WTC11 (cell line): ENCODE data around the gene ACTMAP. TPM values are rescaled to one million over a fixed set of nuclear protein-coding genes. Genes with fewer than 3 reads are reported as not detected.

Experiments
- ATAC-seq: fragments of 200-7000 bp; cut with Tn5 transposase; 2 replicates; pipeline ENCODE4 v1.10.0; 2021; ENCODE audit warnings: mild to moderate bottlenecking, moderate library complexity
- CTCF ChIA-PET: fragments of 300-600 bp; sonication (Branson Sonifier 250); formaldehyde crosslinking; loops from one replicate; lab custom pipeline; 2021; ENCODE audit warnings: antibody characterized with exemption; lab: Charles Lee
- POLR2A ChIA-PET: fragments of 350-600 bp; sonication (Branson Sonifier 250); formaldehyde crosslinking; loops from one replicate; lab custom pipeline; 2021; ENCODE audit warnings: antibody characterized with exemption; lab: Charles Lee
- DNase-seq: peaks from one replicate; pipeline ENCODE4 v3.0.0; 2021; ENCODE audit warnings: low spot score
- H3K27ac Mint-ChIP-seq: 2 replicates; pipeline ENCODE4 v1.8.0; 2021; ENCODE audit warnings: mixed read lengths
- H3K27me3 Mint-ChIP-seq: 2 replicates; pipeline ENCODE4 v1.8.0; 2021; ENCODE audit warnings: low read depth, mild to moderate bottlenecking, moderate library complexity, mixed read lengths
- H3K36me3 Mint-ChIP-seq: 2 replicates; pipeline ENCODE4 v1.8.0; 2021; ENCODE audit warnings: mixed read lengths
- H3K4me1 Mint-ChIP-seq: 2 replicates; pipeline ENCODE4 v1.8.0; 2022; ENCODE audit warnings: mixed read lengths
- H3K4me3 Mint-ChIP-seq: 2 replicates; pipeline ENCODE4 v1.8.0; 2021; ENCODE audit warnings: mild to moderate bottlenecking, moderate library complexity, mixed read lengths
- H3K9me3 Mint-ChIP-seq: 2 replicates; pipeline ENCODE4 v1.8.0; 2021; ENCODE audit warnings: mixed read lengths
- ATF1 ChIP-seq: sonication (generic); formaldehyde crosslinking; IDR thresholded peaks from 2 replicates; pipeline ENCODE4 v1.8.1; 2023; ENCODE audit warnings: mild to moderate bottlenecking, moderate library complexity, missing genetic modification reagents
- E2F5 ChIP-seq: sonication (generic); formaldehyde crosslinking; IDR thresholded peaks from 2 replicates; pipeline ENCODE4 v1.8.1; 2022; ENCODE audit warnings: mild to moderate bottlenecking, moderate library complexity, missing genetic modification reagents
- FOXP1 ChIP-seq: sonication (generic); formaldehyde crosslinking; IDR thresholded peaks from 2 replicates; pipeline ENCODE4 v1.8.0; 2022; ENCODE audit warnings: missing genetic modification reagents, mild to moderate bottlenecking, moderate library complexity, borderline replicate concordance
- GABPB1 ChIP-seq: sonication (generic); formaldehyde crosslinking; IDR thresholded peaks from 2 replicates; pipeline ENCODE4 v1.8.1; 2023; ENCODE audit warnings: mild to moderate bottlenecking, missing genetic modification reagents
- JAZF1 ChIP-seq: fragments of 250-450 bp; sonication (Bioruptor Pico); IDR thresholded peaks from 2 replicates; pipeline ENCODE4 v1.9.0; 2021; ENCODE audit warnings: moderate library complexity, mild to moderate bottlenecking, inconsistent platforms
- MXD4 ChIP-seq: fragments of 250-450 bp; sonication (Bioruptor Pico); IDR thresholded peaks from 2 replicates; pipeline ENCODE4 v1.8.0; 2021; ENCODE audit warnings: mild to moderate bottlenecking, moderate library complexity, borderline replicate concordance
- NFYB ChIP-seq: sonication (generic); formaldehyde crosslinking; conservative IDR thresholded peaks from 2 replicates; pipeline ENCODE4 v1.8.0; 2022; ENCODE audit warnings: low read depth, missing genetic modification reagents
- RELA ChIP-seq: sonication (generic); formaldehyde crosslinking; IDR thresholded peaks from 2 replicates; pipeline ENCODE4 v1.8.1; 2022; ENCODE audit warnings: missing genetic modification reagents, mild to moderate bottlenecking, borderline replicate concordance
- SMAD3 ChIP-seq: sonication (generic); formaldehyde crosslinking; IDR thresholded peaks from 2 replicates; pipeline ENCODE4 v1.8.0; 2022; ENCODE audit warnings: missing genetic modification reagents, mild to moderate bottlenecking, borderline replicate concordance
- SOX15 ChIP-seq: fragments of 250-450 bp; sonication (Bioruptor Pico); IDR thresholded peaks from 2 replicates; pipeline ENCODE4 v1.9.0; 2021; ENCODE audit warnings: mild to moderate bottlenecking
- SP1 ChIP-seq: sonication (generic); formaldehyde crosslinking; conservative IDR thresholded peaks from 2 replicates; pipeline ENCODE4 v1.8.1; 2022; ENCODE audit warnings: missing genetic modification reagents
- TCF7 ChIP-seq: sonication (generic); formaldehyde crosslinking; IDR thresholded peaks from 2 replicates; pipeline ENCODE4 v1.8.0; 2022; ENCODE audit warnings: mild to moderate bottlenecking, low read depth, missing genetic modification reagents, moderate library complexity
- TEAD1 ChIP-seq: sonication (generic); formaldehyde crosslinking; IDR thresholded peaks from 2 replicates; pipeline ENCODE4 v1.8.0; 2022; ENCODE audit warnings: mild to moderate bottlenecking, missing genetic modification reagents
- ZBTB43 ChIP-seq: sonication (generic); formaldehyde crosslinking; IDR thresholded peaks from 2 replicates; pipeline ENCODE4 v1.8.1; 2023; ENCODE audit warnings: mild to moderate bottlenecking, missing genetic modification reagents
- ZNF121 ChIP-seq: sonication (generic); formaldehyde crosslinking; IDR thresholded peaks from 2 replicates; pipeline ENCODE4 v1.8.0; 2023; ENCODE audit warnings: missing genetic modification reagents
- ZNF396 ChIP-seq: fragments of 250-450 bp; sonication (Bioruptor Pico); IDR thresholded peaks from 2 replicates; pipeline ENCODE4 v1.8.0; 2021; ENCODE audit warnings: mild to moderate bottlenecking, moderate library complexity, borderline replicate concordance
- total RNA-seq: library from RNA; stranded (reverse); gene quantifications from 3 replicates; pipeline ENCODE4 v1.2.3, GENCODE V29; 2021
- TF ChIP-seq, protein P1 (sequence below): sonication (generic); formaldehyde crosslinking; IDR thresholded peaks from 2 replicates; pipeline ENCODE4 v1.8.0; 2022; ENCODE audit warnings: mild to moderate bottlenecking, missing genetic modification reagents
- TF ChIP-seq, protein P2 (sequence below): fragments of 250-450 bp; sonication (Bioruptor Pico); IDR thresholded peaks from 2 replicates; pipeline ENCODE4 v1.9.0; 2021; ENCODE audit warnings: mild to moderate bottlenecking, borderline replicate concordance

Gene ACTMAP
- total RNA-seq, 1 experiment from 2014 or later: 29.6 TPM

DNA sequence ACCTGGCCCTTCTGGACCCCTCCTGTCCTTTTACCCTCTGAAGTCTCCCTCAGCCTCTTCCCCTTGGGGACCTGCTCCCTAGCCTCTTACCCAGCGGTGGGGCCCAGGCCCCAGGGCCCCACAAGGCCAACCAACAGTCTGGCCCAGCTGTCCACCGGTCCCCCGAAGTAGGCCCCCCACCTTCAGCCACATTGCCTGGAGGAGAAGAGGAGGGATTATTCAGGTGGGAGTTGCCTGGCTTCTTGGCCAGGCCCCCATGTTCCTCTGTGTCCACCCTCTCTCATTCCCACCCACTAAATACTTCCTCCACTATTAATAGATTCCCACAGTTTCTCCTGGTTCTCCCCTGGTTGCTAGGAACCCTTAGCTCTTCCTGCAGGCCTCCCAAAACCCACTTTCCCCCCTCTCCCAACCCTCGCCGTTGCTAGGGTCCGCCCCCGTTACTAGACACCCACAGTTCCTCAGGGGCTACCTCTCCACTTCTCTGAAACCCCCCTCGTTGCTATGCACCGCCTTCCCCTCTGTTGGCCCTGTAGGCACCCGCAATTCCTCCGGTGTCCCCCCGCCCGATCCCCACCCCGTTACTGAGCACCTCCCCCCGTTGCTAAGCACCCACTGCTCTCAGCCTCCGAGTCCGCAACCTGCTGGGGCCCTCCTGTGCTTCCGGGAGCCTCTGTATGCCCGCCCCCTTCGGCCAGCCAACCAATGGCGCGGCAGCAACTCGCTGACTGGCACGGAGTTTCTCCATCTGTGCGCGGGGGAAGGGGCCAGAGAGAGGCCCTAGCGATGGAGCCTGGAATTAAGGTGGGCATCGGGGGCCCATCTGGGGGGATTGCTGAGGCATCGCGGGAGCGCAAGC is 35.6 kb downstream of the ACTMAP start (continued):
- TF ChIP-seq, protein P1, sequence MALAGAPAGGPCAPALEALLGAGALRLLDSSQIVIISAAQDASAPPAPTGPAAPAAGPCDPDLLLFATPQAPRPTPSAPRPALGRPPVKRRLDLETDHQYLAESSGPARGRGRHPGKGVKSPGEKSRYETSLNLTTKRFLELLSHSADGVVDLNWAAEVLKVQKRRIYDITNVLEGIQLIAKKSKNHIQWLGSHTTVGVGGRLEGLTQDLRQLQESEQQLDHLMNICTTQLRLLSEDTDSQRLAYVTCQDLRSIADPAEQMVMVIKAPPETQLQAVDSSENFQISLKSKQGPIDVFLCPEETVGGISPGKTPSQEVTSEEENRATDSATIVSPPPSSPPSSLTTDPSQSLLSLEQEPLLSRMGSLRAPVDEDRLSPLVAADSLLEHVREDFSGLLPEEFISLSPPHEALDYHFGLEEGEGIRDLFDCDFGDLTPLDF (CRISPR knock-in tag): no peak
- TF ChIP-seq TEAD1 (CRISPR knock-in tag): peak; percentile 7; the same call in 1 of the 2 replicates
- TF ChIP-seq E2F5 (CRISPR knock-in tag): no peak
- TF ChIP-seq ZNF396: no peak
- TF ChIP-seq SOX15 (CRISPR knock-in tag): no peak
- no peak for TF ChIP-seq SMAD3 (CRISPR knock-in tag)
- no peak for TF ChIP-seq TCF7 (CRISPR knock-in tag)
- TF ChIP-seq GABPB1: 0 out of 2 replicates have a peak, but pooled peaks have one; percentile 20
- TF ChIP-seq, protein P2, sequence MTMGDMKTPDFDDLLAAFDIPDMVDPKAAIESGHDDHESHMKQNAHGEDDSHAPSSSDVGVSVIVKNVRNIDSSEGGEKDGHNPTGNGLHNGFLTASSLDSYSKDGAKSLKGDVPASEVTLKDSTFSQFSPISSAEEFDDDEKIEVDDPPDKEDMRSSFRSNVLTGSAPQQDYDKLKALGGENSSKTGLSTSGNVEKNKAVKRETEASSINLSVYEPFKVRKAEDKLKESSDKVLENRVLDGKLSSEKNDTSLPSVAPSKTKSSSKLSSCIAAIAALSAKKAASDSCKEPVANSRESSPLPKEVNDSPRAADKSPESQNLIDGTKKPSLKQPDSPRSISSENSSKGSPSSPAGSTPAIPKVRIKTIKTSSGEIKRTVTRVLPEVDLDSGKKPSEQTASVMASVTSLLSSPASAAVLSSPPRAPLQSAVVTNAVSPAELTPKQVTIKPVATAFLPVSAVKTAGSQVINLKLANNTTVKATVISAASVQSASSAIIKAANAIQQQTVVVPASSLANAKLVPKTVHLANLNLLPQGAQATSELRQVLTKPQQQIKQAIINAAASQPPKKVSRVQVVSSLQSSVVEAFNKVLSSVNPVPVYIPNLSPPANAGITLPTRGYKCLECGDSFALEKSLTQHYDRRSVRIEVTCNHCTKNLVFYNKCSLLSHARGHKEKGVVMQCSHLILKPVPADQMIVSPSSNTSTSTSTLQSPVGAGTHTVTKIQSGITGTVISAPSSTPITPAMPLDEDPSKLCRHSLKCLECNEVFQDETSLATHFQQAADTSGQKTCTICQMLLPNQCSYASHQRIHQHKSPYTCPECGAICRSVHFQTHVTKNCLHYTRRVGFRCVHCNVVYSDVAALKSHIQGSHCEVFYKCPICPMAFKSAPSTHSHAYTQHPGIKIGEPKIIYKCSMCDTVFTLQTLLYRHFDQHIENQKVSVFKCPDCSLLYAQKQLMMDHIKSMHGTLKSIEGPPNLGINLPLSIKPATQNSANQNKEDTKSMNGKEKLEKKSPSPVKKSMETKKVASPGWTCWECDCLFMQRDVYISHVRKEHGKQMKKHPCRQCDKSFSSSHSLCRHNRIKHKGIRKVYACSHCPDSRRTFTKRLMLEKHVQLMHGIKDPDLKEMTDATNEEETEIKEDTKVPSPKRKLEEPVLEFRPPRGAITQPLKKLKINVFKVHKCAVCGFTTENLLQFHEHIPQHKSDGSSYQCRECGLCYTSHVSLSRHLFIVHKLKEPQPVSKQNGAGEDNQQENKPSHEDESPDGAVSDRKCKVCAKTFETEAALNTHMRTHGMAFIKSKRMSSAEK (CRISPR knock-in tag): no peak
- no peak for TF ChIP-seq MXD4 (CRISPR knock-in tag)
- no peak for TF ChIP-seq JAZF1 (CRISPR knock-in tag)
- no peak for TF ChIP-seq ATF1 (CRISPR knock-in tag)
- peak; percentile 80 for TF ChIP-seq NFYB (CRISPR knock-in tag)
- TF ChIP-seq ZNF121 (CRISPR knock-in tag): no peak
- no peak for TF ChIP-seq FOXP1
- TF ChIP-seq SP1: peak; percentile 33; the same call in 1 of the 2 replicates
- TF ChIP-seq ZBTB43 (CRISPR knock-in tag): no peak

- ATAC-seq: no peak
- Mint-ChIP-seq H3K4me3 (peak overlapping the region; percentile 98), H3K27me3 (no peaks in the 10 kb centered on the region), H3K4me1 (peaks cover 20% of the 10 kb centered on the region), H3K36me3 (peaks cover 30% of the 10 kb centered on the region), H3K9me3 (no peaks in the 10 kb centered on the region), H3K27ac (peak overlapping the region; percentile 95)
- POLR2A ChIA-PET: interaction anchor here (0.8 kb wide), 1 partner anchor 63 kb away, joined by 3 read pairs; no protein-coding TSS in a partner anchor
- no peak for TF ChIP-seq SP1
- no peak for TF ChIP-seq RELA
- no peak for TF ChIP-seq ZNF396
- CTCF ChIA-PET: interaction anchor here (1.8 to 2.4 kb wide), 2 partner anchors 11 to 93 kb away, joined by 11 to 14 read pairs; no protein-coding TSS in a partner anchor
- no peak for DNase-seq
Observed at GRCh38 chr19:40713939-40714338, 36.3 kb downstream of the ACTMAP start.
